ENCODE results near the gene ANXA1.

- TF ChIP-seq, protein P1, sequence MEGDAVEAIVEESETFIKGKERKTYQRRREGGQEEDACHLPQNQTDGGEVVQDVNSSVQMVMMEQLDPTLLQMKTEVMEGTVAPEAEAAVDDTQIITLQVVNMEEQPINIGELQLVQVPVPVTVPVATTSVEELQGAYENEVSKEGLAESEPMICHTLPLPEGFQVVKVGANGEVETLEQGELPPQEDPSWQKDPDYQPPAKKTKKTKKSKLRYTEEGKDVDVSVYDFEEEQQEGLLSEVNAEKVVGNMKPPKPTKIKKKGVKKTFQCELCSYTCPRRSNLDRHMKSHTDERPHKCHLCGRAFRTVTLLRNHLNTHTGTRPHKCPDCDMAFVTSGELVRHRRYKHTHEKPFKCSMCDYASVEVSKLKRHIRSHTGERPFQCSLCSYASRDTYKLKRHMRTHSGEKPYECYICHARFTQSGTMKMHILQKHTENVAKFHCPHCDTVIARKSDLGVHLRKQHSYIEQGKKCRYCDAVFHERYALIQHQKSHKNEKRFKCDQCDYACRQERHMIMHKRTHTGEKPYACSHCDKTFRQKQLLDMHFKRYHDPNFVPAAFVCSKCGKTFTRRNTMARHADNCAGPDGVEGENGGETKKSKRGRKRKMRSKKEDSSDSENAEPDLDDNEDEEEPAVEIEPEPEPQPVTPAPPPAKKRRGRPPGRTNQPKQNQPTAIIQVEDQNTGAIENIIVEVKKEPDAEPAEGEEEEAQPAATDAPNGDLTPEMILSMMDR (IDR thresholded peaks at IDR 0.05) = no peak
- no peak for TF ChIP-seq POLR2A (IDR thresholded peaks at IDR 0.05)
Observed at GRCh38 chr9:73118898-73119554, 32.6 kb upstream of the ANXA1 start.

Measured in body of pancreas (tissue), 4 donors.